T47D (cell line): Measurements from ENCODE around the gene SLF1.

Source experiments
- DNase-seq, 2 experiments: peaks; one replicate each; pipeline versions ENCODE4 v3.0.0 to v3.0.0-alpha.2; 2011 to 2012; ENCODE audit warnings: low read depth in 1 of 2, low spot score in 1 of 2
- JUND ChIP-seq: IDR thresholded peaks from 2 replicates; pipeline ENCODE4 v1.6.1; 2012; ENCODE audit warnings: low read depth
- in situ Hi-C: cut with HindIII; loops from 2 replicates; pipeline ENCODE4 v1.10.0; 2016; ENCODE audit warnings: low sequenced_read_pairs, low pct_unique_long_range_greater_than_20kb

The SLF1 gene

DNA sequence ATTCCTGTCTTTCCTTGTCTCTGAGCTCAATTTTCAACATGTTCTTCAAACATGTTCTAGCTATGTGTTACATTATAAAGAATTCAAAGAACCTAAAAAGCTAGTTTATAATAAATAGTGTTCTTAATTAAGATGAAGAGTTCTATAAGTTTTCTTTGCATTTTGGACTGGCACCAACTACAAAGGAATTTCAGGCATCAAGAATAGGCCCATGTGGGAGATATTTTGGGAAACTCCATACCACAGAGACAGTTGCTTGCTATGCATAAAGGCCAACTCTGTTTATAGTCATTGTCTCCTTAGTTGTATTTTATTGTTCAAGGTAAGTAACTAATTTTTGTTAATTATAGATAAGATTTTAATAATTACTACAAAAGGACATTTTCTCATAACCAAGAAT is 4.5 kb downstream of the SLF1 start:
- in situ Hi-C loops = no loop called here

DNA sequence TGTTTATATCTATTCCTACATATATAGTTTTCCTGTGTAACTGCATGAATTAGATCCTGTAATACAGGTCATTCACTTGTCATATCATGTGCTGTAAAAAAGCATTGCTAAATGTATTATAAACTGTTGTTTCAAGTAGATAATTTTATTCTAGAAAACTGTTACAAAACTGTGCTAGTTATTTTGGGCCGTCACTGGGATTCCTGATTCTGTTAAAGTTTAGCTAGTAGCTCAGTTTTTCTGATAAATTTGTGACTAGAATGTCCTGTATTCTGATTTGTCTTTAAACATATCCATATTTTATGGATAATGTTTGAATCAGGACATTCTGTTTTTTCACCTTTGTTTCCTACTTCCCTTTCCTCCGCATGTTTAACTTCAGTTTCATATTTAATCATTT is 5.4 kb downstream of the SLF1 start:
- no peak for TF ChIP-seq JUND
- DNase-seq = no peak
- in situ Hi-C loops = no loop called here

More for the DNA sequence above, 4.5 kb downstream of the SLF1 start:
- DNase-seq = no peak
- TF ChIP-seq JUND = no peak

DNA sequence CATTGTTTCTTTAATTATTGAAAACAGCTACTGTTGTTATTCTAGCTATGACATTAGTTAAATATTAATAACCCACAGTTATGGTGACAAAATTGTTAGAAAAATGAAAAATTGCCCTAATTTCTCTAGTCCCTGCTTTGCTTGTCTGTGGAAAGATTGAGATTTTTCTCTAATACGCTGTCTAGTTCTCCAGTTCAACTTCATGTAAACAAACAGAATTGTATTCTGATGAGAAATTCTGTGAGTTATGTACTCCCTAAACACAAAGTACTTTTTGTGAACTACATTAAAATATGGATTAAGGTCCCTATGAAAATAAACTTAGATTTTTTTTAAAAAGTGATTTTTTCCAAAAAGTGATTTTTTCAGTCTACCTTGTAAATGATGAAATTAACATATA is 8.7 kb downstream of the SLF1 start:
- no peak for DNase-seq
- no peak for TF ChIP-seq JUND
- in situ Hi-C loops = no loop called here

DNA sequence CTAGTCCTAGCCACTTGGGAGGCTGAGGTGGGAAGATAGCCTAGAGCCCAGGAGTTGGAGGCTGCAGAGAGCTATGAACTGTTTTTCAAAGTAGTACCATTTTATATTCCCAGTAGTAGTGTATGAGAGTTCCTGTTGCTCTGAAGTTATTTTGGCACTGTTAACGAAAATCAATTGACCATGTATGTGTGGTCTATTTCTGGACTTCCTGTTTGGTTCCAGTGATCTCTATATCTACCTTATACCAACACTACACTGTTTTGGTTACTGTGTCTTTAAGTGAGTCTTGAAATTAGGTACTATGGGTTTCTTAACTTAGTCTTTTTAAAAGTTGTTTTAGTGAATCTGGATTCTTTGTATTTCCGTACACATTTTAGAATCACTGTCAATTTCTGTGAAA is 13.6 kb downstream of the SLF1 start:
- in situ Hi-C loops = no loop called here
- no peak for DNase-seq
- TF ChIP-seq JUND = no peak

DNA sequence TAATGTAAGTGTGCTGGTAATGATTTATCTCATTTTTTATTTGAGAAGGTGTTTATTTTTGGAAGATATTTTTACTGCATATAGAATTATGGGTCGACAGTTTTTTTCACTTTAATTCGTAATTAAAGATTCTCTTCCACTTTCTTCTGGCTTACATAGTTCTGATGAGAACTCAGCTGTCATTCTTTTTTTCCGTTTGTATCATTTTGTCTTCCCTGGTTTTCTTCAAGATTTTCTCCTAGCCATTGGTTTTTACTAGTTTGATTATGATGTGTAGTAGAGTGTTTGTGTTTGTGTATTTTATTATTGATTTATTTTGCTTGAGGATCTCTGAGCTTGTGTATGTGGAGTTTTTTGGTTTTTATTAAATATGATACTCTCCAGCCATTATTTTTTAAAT is 21.7 kb downstream of the SLF1 start:
- no peak for DNase-seq
- in situ Hi-C loops = no loop called here
- TF ChIP-seq JUND = no peak

DNA sequence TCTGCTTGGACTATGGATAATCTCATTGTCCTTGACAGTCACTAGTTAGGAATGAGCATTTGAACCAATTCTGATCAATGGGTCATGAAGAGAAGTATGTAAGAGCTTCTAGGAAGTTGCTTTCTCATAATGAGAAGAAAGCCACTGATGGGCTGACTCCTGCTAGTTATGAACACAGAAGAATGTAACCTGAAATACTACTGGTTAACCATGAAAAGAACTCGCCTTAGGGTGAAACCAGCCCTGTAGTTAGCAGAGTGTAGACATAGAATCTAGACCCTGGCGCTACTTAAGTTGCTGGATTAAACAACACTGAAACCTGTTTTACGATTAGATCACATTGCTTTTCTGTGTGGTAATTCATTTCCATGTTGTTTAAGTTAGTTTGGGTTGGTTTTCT is 26.6 kb downstream of the SLF1 start:
- in situ Hi-C loops = no loop called here
- DNase-seq = no peak
- no peak for TF ChIP-seq JUND

DNA sequence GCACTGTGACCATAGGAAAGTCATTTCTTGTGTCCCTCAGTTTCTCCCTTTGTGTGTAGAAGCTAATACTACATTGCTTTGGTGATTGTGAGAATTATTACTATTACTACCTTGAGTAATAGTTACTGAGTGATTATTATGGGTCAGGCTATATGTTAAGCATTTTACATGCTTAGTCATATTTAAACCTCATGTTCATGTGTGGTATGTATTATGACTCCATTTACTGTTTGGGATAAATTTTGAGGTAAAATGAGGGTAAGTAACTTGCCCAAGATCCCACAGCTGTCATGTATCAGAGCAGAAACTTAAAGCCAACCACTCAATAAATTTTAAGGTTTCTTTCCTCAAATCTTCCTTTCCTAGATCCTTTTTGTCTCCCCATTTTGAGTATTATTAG is 28.3 kb downstream of the SLF1 start:
- in situ Hi-C loops = no loop called here
- DNase-seq = no peak
- TF ChIP-seq JUND = no peak

DNA sequence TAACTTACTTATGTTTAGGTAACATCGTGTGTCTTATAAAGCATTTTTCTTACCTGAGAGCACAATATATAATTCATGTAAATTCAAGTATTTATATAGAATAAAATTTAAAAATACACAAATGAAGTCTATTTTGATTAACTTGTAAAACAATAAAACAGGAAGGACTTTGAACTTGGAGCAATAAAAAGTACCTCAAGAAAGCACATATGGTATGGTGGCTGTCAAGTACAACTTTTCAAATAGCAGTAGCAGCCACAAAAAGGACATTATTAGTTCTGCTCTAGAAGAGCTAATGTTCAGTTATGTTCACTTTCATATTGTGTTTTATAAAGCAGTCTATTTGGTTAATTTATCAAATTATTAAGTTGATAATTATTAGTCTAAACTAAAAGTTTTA is 31.4 kb downstream of the SLF1 start:
- TF ChIP-seq JUND = no peak
- DNase-seq = no peak
- in situ Hi-C loops = no loop called here

DNA sequence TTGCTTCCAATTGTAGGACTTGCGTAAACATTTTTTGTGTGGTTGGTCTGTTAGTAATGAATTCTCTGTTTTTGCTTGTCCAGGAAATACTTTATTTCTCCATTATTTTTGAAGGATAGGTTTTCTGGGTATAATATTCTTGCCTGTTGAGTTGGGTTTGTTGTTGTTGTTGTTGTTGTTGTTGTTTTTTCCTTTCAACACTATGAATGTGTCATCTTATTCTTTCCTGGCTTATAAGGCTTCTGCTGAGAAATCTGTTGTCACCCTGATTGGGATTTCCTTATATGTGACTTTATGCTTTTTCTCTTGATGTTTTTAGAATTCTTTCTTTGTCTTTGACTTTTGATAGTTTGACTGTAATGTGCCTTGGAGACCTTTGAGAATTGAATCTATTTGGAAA is 39.8 kb downstream of the SLF1 start:
- TF ChIP-seq JUND = no peak
- in situ Hi-C loops = no loop called here
- no peak for DNase-seq

DNA sequence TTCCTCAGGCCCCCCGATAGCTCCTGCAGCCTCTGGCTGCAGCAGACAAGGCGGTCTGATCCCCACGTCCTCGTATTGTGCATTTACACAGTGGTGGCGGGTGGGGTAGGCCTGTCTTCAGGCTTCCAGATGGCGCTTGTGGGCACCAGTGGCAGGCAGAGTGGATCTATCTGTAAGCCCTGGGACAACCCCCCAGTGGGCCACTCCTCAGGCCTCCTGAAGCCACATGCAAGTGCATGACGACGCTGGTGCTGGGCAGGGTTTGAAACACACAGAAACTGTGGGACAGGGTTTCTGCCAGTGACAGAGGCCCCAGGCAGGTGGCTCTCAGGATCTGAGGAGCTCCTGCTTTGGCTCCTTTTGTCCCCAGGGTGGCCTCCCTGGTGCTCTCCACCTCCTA is 42.0 kb downstream of the SLF1 start:
- no peak for DNase-seq
- in situ Hi-C loops = no loop called here
- TF ChIP-seq JUND = no peak

DNA sequence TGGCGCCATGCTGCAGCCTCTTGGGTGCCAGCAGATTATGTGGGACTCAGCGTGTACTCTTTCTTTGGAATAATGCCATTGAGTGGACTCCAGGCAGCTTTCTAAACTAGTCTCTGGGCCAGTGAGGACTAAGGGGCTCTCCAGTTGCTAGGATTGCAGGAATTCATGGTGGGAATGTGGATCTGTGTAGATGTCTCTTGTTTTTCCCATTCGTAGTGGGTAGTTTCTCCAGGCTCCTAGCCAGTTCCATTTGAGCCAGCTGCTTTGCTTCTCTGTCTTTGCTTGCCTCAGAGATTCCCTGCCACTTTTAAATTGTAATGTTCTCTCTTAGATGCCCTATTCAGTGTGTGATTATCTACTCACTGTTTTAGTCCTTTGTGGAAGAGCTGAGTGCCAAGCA is 42.6 kb downstream of the SLF1 start:
- TF ChIP-seq JUND = no peak
- in situ Hi-C loops = no loop called here
- no peak for DNase-seq

DNA sequence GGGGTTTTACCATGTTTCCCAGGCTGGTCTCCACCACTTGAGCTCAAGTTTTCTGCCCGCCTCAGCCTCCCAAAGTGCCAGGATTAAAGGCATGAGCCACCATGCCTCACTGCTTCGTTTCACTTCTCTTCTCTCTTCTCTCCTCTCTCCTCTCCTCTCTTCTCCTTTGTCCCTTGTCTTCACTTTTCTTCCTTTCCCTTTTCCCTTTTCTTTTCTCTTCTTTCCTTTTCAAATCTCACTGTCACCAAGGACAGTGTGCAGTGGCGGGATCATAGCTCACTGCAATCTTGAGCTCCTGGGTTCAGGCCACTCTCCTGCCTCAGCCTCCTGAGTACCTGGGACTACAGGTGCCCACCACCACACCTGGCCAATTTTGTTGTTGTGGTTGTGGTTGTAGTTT is 49.5 kb downstream of the SLF1 start:
- in situ Hi-C loops = no loop called here
- no peak for TF ChIP-seq JUND
- no peak for DNase-seq

DNA sequence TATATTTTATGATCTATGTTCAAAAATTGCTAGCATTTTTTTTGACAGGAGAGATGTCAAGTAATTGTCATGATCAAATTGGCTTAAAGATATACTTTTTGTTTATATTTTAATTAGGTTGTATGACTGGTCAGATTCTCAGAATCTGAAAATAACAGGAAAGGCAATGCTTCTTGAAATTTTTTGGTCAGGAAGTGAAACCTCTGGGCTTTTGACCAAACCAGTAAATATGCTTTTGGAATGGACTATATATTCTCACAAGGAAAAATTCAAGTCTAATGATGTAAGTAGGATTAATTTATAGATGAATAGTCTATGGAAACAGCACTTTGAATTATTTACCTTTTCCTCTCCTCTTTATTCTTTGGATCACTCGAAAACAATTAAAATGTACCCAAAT is 52.3 kb downstream of the SLF1 start:
- TF ChIP-seq JUND = no peak
- in situ Hi-C loops = no loop called here
- DNase-seq = no peak

DNA sequence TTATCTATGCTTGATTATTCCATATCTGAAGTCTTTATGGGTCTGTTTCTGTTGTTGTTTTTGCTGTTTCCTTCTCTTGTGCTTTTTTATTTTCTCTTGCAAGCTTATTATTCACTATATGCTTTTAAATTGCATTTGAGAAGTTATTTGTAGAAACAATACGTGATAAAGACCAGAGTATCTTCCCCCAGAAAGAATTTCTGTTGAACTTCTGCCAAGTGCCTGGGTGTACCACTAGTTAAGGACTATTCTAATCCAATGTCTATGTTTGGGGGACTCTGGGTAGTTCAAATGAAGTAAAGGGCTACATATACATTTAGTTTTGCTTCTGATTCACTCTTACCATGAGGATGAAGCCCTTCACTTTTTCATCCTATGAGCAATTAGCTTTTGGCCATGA is 54.3 kb downstream of the SLF1 start:
- in situ Hi-C loops = no loop called here
- DNase-seq = no peak
- no peak for TF ChIP-seq JUND
